GM10266 (cell line): Measurements from ENCODE around the gene DPP6.
"Not testable (repeated sequence)": the region's sequence is repeated elsewhere in the genome, so short reads cannot be mapped to it uniquely, and the experiment has no call there.

Experiments used
- DNase-seq: peaks from one replicate; pipeline ENCODE4 v3.0.0; 2012; ENCODE audit errors: extremely low spot score
- TF ChIP-seq, protein P1 (sequence below): IDR thresholded peaks from 2 replicates; pipeline ENCODE4 v1.5.1; 2012; ENCODE audit warnings: mild to moderate bottlenecking, low read depth; ENCODE audit not compliant: control insufficient read depth, insufficient read depth; ENCODE audit errors: missing control alignments

The DPP6 gene

DNA sequence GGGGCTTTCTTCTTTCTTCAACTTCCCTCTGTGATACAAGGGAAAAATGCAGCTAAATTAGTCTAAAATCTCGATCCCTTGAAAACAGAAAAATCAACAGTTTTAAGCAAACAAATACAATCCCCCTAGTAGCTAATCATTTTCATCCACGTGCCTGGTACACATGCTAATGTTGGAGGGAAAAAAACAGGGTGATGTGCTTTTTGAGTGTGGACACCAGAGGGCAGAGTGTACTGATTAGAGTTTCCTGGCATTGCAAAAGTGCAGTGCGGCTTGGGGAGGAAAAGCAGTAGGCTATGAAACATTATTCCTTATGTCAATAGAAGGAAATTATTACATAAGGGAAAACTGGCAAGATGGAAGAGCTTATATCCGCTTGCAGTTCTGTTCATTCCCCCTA, 19.6 kb downstream of the DPP6 start:
- TF ChIP-seq, protein P1, sequence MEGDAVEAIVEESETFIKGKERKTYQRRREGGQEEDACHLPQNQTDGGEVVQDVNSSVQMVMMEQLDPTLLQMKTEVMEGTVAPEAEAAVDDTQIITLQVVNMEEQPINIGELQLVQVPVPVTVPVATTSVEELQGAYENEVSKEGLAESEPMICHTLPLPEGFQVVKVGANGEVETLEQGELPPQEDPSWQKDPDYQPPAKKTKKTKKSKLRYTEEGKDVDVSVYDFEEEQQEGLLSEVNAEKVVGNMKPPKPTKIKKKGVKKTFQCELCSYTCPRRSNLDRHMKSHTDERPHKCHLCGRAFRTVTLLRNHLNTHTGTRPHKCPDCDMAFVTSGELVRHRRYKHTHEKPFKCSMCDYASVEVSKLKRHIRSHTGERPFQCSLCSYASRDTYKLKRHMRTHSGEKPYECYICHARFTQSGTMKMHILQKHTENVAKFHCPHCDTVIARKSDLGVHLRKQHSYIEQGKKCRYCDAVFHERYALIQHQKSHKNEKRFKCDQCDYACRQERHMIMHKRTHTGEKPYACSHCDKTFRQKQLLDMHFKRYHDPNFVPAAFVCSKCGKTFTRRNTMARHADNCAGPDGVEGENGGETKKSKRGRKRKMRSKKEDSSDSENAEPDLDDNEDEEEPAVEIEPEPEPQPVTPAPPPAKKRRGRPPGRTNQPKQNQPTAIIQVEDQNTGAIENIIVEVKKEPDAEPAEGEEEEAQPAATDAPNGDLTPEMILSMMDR: peak; percentile 34
- DNase-seq: not testable (repeated sequence)

DNA sequence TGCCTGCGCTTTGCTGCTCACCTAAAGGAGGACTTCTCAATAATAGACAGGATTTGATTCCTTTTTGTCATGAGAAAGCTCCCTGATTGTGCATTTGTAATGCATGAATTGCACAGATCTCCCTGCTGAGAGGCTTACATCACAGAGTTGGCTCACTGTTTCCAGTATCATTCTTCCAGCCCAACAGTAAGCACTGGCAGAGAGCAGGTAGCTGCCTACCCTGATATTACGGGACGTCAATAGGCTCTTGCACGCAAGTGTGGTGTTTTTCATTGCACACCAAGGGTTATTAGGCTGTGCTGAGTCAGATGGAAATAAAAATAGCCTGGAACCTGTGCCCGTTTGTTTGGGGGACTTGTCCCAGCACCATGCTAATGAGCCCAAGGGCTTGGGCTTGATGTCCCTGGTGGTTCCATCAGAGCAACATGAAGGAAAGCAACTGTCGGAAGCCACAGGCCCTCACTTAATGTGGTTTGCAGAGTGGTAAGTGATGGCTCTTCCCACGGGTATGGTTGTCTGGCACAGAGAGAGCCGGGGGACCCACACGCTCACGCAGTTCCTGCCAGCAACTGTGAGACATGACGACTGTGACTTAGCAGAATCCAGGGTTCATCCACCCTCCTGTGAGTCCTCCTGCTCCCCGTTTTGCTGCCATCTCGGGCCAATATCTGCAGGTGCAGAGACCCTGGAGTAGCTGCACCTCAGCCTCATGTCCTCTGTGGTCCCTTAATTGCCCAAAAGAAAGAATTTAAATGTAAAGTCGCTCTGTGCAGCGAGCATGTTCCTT, 20.4 kb downstream of the DPP6 start:
- DNase-seq: not testable (repeated sequence)

DNA sequence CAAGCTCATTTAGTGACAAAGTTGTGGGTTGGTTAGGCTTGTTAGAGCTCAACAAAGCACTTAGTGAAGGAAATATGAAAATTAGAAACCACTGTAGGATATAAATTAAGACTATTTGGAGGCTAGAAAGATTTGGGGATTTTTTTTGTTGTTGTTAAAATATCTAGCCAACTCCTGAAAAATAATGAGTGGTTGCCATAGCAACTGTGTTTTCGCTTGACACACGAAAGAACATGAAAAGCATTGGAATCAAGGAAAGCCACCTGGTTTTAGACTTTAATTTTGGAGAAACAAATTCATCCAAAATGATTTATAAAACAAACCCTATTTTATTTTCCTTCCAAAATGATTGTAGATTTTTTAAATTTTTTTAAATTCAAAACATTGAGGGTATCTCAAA, 26.3 kb downstream of the DPP6 start:
- DNase-seq: not testable (repeated sequence)

DNA sequence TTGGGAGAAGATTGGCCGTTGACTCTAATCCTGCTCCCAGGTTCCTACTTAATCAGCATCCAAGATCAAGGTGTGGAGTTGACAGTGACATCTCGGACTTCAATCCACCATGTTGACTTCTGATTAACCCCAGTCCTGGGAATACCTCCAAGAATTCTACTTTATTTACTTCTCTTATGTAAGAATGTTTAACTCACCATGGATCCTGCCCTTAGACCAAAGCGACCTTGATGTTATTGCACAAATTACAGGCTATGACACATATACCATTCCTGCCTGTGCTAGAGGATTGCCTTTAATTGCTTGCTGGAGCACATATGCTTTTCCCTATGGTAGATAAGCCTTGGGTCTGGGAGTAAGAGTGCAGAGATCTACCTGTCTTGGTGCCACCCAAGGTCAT, 28.1 kb downstream of the DPP6 start:
- DNase-seq: not testable (repeated sequence)

DNA sequence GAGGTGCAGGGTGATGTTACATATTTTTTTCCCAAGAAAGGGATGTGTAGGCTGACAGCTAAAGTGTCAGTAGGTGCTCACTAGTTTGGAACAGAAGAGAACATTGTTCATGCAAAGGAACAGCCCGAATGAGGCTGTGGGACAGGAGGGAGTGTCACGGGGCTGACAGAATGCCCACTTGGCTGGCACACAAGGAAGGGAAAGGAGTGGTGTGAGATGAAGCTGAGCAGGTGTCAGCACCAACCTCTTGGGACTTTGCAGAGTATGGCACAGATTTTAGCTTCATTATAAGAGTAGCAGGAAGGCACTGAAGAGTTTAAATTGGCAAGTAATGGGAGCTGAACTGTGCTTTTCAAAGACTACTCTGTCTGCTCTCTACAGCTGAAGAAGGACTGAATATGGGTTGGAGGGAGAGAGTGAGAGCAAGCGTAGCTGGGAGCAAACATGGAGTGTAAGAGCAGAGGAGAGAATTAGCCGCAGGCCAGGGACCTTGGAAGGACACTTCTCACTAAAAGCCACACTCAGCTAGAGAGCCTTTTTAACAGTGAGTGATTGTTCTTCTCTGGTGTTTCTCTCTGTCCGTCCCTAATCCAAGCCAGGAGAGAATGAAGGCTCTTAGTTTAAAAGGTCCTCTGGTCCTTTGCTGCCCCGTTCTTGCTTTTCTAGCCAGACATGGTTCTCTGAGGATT, 35.0 kb downstream of the DPP6 start:
- DNase-seq: not testable (repeated sequence)

DNA sequence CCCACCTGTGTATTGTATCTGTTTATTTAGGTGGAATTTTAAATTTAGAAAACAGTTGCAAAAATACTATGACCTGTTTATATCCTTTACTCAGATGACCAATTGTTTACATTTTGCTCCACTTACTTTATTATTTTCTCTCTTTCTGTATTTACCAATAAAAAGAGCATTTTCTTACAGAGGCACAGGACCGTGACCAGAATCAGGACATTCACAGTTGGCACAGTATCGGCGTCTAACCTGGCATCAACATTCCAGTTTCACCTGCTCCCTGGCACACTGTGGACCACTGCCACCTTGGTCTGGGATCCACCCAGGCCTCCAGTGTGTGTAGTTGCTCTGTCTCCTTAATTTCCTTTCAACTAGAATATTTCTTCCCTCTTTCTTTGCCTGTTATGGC, 39.9 kb downstream of the DPP6 start:
- DNase-seq: not testable (repeated sequence)

DNA sequence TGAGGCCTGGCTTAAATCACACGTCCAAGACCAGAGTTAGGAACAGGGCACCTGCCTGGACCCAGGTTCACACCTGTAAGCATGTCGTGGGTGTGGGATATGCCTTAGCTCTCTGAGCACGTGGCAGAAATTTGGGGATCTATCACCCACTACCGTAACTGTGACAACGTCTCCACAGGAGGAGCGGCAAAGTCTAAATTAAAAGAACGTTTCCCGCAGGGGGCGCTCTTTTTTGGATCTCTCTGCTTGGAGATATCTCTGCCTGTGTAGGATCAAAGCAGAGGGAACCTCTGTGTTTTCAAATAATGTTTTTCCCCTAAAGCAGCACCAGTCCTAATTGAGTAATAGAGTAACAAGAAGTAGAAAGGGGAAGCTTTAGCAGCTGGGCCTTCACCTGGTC, 43.0 kb downstream of the DPP6 start:
- DNase-seq: not testable (repeated sequence)

DNA sequence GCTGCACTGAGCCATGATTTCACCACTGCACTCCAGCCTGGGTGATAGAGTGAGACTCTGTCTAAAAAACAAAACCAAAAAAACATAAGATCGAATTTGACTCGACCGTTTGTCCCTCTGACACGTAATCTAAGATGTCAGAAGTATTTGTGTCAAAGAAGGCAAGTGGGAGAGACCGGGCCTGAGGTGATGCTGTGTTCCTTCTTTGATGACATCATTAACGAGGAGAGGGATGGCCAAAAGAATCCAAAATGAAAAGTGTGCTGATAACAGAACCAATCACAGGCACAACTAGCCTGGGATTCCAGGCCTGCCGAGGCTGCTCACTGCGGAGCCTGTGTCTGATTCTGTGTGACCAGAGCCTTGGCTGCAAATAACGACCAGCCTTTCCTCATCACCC, 52.9 kb downstream of the DPP6 start:
- not testable (repeated sequence) for DNase-seq

DNA sequence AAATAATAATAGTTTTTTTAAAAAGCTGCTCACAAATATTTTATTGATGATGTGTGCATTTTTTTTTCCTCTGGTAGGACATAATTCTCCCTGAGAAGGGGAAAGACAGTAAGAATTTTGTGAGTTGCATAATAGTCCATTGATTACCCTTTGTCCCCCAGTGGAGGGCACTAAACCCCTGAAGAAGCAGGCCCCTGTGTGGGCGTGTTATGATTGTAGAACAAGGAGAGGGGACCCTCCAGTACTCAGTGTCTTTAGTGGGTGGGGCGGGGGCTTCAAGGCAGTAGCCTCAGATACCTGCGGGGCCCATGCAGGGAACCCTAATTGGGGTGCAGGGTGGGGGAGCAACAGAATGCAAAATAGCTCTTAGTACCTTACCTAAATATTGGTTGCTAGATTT, 57.4 kb downstream of the DPP6 start:
- DNase-seq: not testable (repeated sequence)

DNA sequence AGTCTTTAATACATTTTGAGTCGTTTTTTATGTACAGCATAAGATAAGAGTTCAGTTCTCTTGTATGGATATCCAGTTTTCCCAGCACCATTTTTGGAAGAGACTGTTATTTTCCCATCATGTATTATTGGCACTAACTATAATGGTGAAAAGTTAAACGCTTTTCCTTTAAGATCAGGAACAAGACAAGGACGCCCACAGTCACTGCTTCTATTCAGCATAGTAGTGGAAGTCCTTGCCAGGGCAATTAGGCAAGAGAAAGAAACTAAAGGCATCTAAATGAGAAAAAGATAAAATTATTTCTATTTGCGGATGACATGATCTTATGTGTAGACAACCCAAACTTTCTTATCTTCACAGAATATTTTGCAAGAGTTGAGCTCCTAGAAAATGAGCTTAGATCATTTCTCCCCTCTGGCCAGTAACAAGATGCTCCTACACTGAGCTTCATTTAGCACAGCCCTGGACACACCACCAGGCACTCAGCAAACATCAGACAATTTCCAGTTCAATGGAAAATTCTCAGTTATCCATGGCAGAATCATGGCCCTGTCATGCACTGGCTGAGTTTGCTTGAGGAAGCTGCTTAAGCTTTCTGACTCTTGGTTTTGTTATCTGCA, 61.6 kb downstream of the DPP6 start:
- not testable (repeated sequence) for DNase-seq

DNA sequence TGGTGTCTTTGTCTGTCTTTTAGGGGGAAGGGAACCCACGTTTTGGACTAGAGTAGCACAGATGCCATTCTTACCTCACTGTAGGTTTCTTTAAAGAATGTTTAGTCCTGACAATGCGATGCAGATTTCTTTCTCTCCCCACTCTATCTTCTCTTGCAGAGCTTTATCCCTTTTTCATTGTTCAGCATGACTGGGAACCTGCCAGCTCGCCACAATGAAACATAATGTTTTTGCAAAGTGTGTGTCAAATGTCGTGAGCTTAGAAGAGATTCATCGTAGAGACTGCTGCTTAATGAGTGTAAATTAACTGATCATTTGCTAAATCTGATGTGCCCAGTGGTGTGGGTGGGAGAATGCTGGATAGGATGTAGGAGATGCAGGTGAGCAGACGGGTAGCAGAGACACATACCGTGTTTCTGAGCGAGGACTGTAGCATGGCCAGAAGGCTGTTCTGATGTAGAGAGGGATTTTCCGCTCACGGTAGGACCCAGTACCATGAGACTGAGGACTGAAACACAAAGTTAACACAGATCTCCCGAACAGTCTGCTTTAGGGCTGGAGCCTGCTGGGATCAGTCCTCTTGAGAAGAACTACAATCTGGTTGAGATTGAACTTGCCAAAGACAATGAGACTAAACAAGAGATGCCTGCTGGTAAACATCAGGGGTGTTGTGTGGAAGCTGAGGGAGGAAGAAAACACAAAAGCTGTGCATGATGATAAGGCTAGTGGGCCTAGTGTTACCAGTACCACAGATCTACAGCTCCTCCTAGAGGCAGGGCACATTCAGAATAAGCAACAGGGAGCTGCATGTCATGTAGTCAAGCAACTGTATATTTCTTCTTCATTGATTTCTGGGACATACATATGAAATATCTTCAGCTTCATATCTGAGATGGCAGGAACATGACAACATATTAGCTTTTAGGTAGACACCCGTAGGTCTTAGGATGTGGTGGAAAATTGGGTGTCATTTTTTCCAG, 65.5 kb downstream of the DPP6 start:
- DNase-seq: not testable (repeated sequence)

DNA sequence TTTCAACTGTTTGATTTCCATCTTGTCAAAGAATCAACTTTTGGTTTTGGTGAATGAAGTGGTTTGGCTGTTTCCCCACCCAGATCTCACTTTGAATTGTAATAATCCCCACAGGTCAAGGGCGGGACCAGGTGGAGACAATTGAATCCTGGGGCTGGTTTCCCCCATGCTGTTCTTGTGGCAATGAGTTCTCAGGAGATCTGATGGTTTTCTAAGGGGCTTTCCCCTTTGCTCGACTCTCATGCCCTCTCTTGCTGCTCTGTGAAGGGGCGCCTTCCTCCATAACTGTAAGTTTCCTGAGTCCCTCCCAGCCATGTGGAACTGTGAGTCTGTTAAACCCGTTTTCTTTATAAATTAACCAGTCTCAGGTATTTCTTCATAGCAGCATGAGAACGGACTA, 68.6 kb downstream of the DPP6 start:
- not testable (repeated sequence) for DNase-seq

DNA sequence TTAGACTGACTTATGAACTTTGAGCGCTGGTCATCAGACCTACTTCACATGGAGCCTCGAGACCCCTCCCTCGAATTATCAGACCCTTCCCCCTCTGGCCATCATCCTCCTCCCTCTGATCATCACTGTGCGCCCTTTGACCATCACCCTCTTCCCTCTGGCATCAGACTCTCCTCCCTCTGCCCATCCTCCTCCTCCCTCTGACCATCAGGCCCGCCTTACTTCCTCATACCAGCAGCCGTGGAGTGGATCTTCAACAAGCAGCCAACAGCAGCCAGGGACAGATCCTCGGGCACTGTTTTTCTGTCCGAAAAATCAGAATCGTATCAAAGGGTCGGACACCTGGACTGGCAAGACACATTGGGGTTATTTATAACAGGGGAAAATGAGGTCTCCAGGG, 70.5 kb downstream of the DPP6 start:
- DNase-seq: not testable (repeated sequence)

DNA sequence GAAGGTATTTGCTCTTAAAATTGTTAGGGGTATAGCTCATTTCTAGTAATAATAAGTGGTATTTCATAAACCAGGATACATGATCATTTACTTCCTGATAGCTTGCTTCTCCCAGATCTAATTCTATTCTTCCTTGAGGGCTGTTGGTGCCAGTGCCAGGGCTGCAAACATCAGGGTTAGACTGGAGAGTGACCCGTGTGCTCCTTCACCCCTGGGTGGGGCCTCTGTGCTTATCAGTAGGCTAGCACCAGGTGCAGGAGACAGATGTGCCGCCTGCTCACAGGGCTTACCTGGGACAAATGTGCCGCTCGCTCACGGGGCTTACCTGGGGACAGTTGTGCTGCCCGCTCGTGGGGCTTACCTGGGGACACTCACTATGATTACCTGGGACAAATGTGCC, 71.2 kb downstream of the DPP6 start:
- not testable (repeated sequence) for DNase-seq

DNA sequence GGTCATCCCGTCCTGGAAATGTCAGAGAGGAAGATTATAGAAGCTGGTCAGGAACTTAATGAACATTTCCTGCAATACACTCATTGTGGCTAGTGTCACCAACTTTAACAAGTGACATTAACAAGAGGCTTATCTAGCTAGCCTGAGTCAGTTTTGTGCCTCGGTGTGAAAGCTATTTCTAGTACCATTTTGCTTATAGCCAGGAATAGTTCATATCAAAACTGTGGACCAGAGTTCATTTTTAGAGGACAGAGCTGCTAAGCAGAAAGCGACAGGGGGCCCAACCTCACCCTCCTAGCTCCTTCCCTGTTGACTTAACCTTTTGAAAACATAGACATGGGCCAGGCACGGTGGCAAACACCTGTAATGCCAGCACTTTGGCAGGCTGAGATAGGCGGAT, 76.9 kb downstream of the DPP6 start:
- not testable (repeated sequence) for DNase-seq

DNA sequence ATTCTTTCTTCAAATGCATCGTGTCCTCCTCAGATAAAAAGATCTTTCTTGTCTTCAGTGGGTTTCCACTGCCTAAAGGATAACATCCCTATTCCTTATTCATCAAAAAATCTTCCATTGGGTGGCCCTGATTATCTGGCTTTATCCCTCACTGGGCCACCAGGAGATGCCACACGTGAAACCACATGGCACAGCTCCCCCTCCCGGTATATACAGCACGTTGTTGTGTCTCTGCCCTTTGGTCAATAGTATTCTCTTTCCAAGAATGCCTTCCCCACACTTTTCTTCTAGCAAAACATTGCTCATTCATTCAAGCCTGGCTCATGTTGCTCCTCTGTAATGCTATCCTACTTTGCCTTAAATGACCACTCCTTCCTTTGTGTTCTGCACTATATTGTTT, 80.4 kb downstream of the DPP6 start:
- DNase-seq: not testable (repeated sequence)

DNA sequence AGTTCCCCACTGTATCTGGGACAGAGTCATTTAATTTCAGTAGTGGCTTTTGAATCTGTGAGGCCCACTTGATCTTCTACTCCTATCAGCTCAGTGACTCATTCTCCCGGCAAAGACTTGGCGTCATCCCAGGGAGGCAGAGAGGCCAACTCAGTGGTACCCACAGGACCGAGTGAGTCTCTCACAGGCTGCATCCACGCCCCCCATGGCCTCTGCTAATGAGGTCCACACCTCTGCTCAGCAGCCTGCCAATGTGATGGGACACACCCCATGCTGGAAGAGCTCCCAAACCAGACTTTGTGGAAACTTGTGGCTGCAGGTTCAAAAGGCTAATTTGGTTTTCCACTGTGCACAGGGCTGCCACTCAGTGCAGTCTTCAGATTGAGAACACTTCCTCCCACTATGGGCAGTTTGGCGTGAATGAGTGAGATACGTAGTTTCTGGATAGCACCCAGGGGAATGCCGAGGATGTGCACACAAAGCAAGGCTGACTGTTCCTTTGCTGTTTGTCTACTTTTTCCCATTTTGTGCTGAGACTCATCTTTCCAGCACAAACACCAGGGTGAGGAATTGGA, 81.6 kb downstream of the DPP6 start:
- not testable (repeated sequence) for DNase-seq

DNA sequence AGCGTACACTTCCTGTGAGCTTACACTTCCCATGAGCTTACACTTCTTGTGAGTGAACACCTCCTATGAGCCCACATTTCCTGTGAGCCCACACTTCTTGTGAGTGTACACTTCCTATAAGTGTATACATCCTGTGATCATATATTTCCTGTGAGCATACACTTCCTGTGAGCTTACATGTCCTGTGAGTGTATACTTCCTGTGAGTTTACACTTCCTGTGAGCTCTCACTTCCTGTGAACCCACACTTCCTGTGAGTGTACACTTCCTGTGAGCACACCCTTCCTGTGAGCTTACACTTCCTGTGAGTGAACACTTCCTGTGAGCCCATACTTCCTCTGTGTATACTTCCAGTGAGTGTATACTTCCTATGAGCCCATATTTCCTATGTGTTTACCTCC, 82.5 kb downstream of the DPP6 start:
- DNase-seq: not testable (repeated sequence)

DNA sequence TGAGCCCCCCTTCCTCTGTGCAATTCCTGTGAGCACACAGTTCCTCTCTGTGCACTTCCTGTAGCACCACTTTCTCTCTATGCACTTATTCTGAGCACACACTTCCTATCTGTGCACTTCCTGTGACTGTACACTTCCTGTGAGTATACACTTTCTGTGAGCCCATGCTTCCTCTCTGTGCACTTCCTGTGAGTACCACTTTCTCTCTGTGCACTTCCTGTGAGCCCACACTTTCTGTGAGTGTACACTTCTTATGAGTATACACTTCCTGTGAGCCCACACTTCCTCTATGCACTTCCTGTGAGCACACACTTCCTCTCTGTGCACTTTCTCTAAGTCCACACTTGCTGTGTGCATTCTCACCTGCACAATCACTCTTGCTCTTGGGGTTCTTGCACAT, 83.4 kb downstream of the DPP6 start:
- not testable (repeated sequence) for DNase-seq
